Muscle of back (tissue), 11 donors: ENCODE measurements around the gene KCNMA1. TPM values are rescaled to one million over a fixed set of nuclear protein-coding genes. Genes with fewer than 3 reads are reported as not detected.

ENCODE experiments used
- DNase-seq, 3 donors: peaks; one replicate each; pipeline versions ENCODE4 v3.0.0 to v3.0.0-alpha.2; 2013
- polyA plus RNA-seq, 10 donors: library from polyadenylated mRNA; unstranded; fragments of 120-200 nt; gene quantifications; one replicate each; pipeline ENCODE4 v1.2.1, GENCODE V29; 2013; ENCODE audit not compliant: insufficient read length in 10 of 10

Gene KCNMA1
- polyA plus RNA-seq, 10 donors, result 13.8 to 20.5 (median 16.2) TPM

GRCh38 chr10:77164616-77165311 is 472.8 kb downstream of the KCNMA1 start:
- DNase-seq, result no peak

GRCh38 chr10:77163670-77164348 is 473.8 kb downstream of the KCNMA1 start:
- DNase-seq, result peak in 1 of 3 donors; percentile 89

GRCh38 chr10:77162697-77163096 is 474.9 kb downstream of the KCNMA1 start:
- no peak for DNase-seq

- DNase-seq, result peak in 1 of 3 donors; percentile 83
Observed at GRCh38 chr10:77160679-77161078, 476.9 kb downstream of the KCNMA1 start.

DNA sequence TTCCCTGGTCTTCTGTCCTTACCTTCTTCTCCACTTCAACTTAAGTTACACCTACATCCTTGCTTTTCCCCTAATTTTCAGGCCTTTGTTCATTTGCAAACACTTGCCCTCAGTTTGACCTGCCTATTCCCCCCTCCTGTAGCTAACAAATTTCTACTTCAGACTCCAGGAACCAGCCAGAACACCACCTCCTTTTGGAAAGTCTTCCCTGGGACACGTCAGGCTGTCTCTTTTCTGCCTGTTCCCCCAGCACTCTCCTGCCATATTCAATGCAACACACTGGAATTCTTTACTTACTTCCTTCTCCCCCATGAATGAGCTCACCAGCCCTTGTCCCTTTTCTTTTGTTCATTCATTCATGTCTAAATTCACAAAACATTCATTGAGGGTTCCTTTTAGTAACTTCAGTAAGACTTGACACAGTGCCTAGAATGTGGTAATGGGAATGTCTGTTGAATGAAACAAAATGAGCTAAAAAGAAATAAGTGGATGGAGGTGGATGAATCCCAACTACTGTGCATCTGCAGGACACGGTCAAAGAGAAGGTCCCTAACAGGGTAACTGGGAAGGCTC is 478.0 kb downstream of the KCNMA1 start:
- no peak for DNase-seq

- DNase-seq, result no peak
Observed at GRCh38 chr10:77158666-77159065, 478.9 kb downstream of the KCNMA1 start.

DNA sequence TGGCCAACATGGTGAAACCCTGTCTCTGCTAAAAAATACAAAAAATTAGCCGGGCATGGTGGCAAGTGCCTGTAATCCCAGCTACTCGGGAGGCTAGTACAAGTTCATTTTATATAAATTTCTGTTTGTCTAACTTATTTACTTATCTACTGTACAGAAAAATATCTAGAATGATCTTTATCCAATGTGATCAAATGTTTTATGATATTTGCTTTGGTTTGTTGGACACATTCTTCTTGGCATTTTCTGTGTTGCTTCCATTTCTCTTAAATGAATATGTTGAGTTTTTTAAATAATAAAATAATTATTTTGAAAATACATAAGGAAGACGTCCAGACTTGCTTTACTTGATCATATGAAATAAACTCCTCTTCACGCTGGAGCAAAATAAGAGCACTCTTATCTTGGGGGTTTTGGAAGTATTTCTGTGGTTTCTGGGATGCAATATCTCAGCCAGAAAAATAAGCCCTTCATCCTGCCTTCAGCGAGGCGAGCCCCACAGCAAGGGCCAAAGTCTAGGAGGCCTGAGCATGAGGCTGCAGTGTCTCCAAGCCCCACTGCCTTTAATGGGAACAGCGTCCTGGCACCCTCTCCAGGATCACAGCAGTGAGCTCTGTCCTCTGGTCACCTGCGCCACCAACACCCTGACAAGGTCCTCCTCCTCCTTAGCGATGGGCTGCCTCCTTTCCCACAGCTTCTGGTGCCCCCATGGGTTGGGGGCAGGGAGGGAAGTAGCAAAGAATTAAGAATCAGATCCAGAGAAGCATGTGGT is 480.2 kb downstream of the KCNMA1 start:
- no peak for DNase-seq

DNA sequence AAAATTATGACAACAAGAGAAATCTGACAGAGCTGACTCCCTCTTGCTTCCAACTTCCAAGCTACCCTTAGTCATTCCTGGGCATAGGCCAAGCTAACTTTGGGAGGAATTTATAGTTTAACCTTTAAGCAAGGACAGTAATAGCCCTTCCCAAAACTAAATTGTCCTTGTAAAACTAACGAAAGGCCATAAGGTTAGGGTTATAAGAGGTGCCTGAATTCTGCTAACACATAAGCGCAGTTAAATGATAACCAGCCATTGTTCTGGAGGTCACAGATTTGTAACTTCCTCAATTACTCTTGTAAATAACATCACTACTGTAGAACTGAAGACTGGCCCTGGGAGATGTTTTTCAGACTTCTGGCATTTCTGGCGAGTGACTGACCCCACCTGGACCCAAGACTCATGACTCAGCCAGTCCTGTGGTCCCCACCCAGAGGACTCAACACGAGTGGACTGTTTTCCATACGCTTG is 481.2 kb downstream of the KCNMA1 start:
- no peak for DNase-seq

GRCh38 chr10:77152256-77152655 is 485.4 kb downstream of the KCNMA1 start:
- no peak for DNase-seq

- no peak for DNase-seq
Observed at GRCh38 chr10:77151408-77151807, 486.2 kb downstream of the KCNMA1 start.

DNA sequence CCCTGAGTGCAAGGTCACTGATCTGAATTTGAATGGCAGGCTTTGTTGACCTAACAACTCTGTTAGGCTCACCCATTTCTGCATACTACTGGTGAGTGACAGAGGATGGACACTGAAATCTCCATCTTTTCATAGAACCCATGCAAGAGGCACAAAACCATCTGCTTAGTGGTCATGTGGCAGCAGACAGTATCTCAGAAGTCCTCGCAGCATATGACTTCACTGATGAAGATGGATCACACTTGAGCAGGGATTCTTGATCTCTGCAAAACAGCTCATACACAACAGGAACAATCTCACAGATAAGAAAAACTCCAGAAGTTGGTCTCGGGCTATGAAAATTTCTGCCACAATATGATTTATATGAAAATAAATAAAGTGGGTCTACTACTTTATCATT is 487.9 kb downstream of the KCNMA1 start:
- no peak for DNase-seq

- DNase-seq, result no peak
Observed at GRCh38 chr10:77149001-77149400, 488.6 kb downstream of the KCNMA1 start.

GRCh38 chr10:77147871-77148270 is 489.7 kb downstream of the KCNMA1 start:
- DNase-seq, result no peak

DNA sequence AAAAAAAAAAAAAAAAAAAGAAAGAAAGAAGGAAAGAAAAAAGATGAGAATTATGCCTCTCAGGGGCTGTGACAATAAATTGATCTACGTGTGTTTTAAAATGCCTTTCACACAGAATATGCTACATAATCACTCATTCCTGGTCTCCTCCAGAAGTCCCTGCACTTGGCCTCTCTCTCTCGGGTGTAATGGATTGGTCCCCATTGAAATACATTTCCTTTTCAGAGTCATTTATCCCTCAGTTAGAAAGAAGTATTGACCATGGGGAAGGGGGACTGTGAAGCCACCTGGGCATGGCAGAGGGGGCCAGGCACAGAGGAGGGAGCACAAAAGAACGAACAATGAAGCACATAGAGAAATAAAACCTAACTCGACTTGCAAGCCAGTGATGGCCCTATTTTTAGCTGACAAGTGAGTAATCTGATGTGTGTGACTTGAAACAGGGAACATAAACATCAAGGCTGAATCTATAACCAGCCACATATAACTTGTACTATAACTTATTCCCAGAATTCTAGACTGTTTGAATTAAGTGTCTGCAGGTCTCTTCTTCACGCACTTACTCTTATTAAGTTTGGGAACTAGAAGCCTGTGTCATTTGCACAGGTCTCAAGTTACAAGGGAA is 490.8 kb downstream of the KCNMA1 start:
- DNase-seq, result no peak

DNA sequence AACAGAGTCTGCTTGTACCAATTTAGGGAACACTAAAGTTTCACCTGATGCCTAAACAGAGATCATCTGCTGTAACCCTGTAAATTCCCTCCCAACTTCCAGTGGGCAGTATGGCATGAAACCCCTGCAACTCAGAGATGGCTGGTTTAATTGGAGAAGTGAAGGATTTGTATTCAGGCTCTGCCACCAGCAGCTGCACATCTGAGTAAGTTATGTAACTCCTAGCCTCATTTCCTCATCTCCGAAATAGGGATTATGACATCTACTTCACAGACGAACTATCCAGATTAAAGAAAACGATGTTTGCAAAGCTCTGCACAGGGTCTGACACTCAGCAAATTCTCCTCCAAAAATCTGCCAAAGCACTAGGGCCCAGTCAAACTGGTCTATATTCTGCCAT is 493.0 kb downstream of the KCNMA1 start:
- no peak for DNase-seq

DNA sequence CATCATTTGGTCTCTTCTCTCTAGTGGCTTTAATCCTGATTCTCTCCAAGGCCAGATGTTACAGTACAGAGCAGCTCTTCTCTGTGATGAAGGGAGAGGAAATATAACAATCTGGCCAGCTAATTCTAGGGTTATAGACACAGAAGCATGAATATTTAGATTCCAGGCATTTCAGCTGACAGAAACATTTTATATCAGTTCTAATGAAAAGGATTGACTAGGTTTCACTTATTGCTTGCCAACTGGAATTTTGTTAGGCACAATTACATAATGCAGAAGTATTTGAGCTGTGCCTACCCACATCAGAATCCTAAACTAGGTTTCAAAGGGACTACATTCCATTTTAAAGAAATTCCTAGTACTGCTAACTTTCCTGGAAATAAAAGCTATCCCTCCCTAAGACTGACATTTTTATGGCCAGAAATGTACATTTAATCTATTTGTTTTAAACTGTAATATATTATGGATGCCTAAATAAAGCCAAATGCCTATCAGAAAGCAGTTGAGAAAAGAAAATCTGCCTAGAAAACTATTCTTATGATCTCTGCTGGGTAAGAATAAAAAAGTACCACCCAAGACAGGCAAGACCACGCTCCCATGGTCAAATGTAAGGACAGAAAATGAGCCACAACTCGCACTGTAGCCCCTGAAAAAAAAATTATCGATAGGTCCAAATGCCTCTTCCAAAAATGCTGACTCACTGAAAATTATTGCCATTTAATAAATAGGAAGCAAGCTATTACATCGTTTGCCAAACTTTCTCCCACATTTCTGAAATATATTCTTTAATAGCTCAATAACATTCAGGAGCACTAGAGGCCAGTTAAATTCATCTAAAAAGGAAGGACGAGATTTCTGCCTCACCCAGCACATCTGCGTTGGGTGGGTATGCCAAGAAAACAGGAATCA is 498.1 kb downstream of the KCNMA1 start:
- peak in 2 of 3 donors; percentile 30 to 66 for DNase-seq

GRCh38 chr10:77138541-77138940 is 499.1 kb downstream of the KCNMA1 start:
- no peak for DNase-seq

GRCh38 chr10:77135555-77135954 is 502.1 kb downstream of the KCNMA1 start:
- DNase-seq, result no peak

GRCh38 chr10:77131214-77131613 is 506.4 kb downstream of the KCNMA1 start:
- no peak for DNase-seq

DNA sequence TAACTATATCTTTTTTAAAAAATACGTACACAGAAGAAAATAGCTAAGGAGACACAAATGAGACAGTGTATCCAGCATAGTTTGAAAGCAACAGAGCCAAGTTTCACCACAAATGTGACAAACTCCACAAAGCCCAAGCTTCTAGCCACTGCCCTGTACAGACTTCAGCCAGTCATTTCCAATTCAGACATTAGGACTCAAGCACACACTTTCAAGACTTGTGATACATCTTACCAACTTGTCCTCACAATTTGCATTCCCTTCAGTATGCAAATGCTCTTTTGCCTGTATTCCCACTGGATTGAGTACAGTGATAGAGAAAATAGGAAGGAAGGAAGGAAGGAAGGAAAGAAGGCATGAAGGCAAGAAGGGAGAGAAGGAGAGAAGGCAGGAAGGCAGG is 510.4 kb downstream of the KCNMA1 start:
- DNase-seq, result no peak

GRCh38 chr10:77125231-77125630 is 512.4 kb downstream of the KCNMA1 start:
- no peak for DNase-seq
